ENCODE data around the gene ROCK2.

GRCh38 chr2:11142330-11142729 is 202.1 kb downstream of the ROCK2 start:
- TF ChIP-seq POLR2A (IDR thresholded peaks at IDR 0.05) (no peak), CTCF (IDR thresholded peaks at IDR 0.05) (no peak)
